LNCAP (cell line): ENCODE data around the gene PNMA8C.

Experiments
- TF ChIP-seq, protein P1 (sequence below): fragments of 450-650 bp; IDR thresholded peaks from 2 replicates; pipeline ENCODE4 v1.5.1; 2017; ENCODE audit warnings: mild to moderate bottlenecking

The PNMA8C gene

DNA sequence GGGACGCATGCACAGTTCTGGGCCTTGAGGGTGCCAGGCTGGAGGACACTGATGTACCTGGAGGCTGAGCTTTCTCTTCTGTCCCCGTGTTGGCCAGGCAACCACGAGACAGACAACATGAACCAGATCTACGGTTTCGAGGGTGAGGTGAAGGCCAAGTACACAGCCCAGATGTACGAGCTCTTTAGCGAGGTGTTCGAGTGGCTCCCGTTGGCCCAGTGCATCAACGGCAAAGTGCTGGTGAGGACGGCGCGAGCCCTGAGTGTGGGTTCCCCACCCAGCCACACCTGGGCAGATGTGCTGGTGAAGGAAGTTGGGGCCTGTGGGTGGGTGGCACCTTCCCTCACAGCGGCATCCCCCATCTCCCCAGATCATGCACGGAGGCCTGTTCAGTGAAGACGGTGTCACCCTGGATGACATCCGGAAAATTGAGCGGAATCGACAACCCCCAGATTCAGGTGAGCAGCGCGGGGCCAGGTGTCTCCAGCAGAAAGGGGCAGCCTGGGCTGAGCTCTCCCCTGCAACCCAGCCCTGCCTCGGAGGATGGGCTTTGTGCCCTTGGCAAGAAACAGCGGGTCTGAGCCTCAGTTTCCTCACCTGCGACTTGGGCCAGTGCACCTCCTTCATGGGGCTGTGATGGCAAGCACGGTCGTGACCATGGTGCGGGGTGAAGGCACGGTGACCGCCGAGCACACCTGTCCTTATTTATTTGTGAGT, 41.6 kb downstream of the PNMA8C start:
- TF ChIP-seq, protein P1, sequence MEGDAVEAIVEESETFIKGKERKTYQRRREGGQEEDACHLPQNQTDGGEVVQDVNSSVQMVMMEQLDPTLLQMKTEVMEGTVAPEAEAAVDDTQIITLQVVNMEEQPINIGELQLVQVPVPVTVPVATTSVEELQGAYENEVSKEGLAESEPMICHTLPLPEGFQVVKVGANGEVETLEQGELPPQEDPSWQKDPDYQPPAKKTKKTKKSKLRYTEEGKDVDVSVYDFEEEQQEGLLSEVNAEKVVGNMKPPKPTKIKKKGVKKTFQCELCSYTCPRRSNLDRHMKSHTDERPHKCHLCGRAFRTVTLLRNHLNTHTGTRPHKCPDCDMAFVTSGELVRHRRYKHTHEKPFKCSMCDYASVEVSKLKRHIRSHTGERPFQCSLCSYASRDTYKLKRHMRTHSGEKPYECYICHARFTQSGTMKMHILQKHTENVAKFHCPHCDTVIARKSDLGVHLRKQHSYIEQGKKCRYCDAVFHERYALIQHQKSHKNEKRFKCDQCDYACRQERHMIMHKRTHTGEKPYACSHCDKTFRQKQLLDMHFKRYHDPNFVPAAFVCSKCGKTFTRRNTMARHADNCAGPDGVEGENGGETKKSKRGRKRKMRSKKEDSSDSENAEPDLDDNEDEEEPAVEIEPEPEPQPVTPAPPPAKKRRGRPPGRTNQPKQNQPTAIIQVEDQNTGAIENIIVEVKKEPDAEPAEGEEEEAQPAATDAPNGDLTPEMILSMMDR = no peak

DNA sequence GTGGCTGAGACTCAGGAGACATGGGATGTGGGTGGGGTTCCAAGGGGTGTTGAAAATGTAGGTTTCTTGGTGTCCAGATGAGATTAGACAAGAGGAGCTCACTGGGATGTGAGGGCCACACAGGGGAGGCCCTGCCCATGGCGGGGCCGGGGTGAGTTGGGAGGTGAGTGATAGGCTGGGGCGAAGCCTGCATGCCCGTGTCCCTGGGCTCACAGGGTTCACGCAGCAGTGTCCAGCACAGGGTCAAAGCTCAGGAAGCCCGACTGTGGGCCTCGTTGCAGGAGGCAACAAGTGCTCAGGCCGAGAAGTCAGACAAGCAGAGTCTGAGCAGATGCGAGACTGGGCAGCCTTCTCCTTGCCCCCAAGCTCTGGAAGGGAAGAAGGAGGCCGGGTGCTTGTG, 42.6 kb downstream of the PNMA8C start:
- TF ChIP-seq, protein P1 = no peak

GRCh38 chr19:46385636-46386035, 43.1 kb downstream of the PNMA8C start:
- TF ChIP-seq, protein P1 = no peak

DNA sequence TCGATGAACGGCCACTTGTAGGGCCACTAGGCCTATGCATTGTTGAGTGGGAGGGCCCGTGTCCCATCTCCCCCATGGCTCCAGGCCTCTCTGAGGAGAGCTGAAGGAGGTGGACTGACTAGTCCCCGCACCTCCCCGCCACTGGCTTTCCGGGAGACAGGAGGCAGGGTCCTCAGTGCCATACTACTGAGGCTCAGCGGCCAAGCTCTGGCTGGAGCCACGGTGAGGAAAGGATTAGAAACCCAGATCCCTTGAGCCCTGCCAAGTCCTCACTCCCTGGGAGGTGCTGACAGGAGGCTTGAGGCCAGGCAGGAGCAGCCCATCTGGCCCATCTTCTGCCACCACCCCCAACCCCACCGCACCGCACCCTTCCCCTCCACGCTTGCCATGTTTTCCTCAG, 44.3 kb downstream of the PNMA8C start:
- TF ChIP-seq, protein P1 = no peak

DNA sequence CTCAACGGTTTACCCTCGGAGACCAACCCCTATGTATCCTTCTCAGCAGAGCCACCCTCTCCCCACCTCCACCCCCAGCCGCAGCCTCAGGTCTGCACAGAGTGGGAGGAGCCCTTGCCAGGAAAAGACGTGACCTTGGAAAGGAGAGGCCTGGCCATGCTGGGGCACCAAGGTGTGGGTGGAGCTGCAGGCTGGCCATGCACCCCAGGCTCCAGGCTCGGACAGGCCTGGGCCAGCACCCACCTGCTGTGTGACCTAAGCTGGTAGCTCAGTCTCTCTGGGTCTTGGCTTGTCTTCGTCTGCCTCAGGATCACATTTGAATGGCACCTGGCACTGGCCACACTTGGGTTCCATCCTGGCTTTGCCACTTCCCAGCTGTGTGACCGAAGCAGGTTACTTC, 44.9 kb downstream of the PNMA8C start:
- TF ChIP-seq, protein P1 = no peak

- TF ChIP-seq, protein P1 = no peak
Observed at GRCh38 chr19:46383171-46383815, 45.4 kb downstream of the PNMA8C start.

DNA sequence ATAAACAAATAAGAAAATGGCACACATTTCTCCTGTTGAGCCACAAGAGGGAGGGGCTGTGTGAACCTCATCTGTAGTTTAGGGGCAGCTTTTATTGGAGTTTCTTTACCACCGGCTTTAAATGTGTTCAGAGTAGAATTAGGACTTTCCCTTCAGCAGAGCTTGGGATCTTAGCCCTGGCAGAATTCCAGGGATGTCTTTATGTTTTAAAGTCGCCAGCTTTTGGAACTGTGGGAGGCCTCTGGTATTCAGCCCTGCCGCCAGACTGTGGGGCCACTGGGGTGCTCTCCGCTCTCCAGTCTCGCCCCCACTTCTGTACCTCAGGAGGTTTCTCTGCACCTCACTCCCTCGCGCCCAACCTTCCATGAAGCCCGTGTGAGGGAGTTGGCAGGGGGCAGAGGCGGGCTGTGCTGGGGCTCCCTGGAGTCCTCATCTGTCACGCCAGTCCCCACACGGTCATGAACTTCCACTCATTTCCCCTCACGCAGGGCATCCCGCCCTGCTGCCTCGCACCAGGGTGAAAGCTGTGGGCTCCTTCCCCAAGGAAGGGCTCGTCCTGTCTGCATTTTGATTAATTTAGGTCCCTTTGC, 46.9 kb downstream of the PNMA8C start:
- TF ChIP-seq, protein P1 = no peak
